HFF-Myc (cell line): ENCODE results near the gene PCYOX1L.

ENCODE experiments used
- DNase-seq: peaks from one replicate; pipeline ENCODE4 v3.0.0-alpha.2; 2011; ENCODE audit warnings: low read depth; ENCODE audit errors: extremely low read depth
- H3K4me3 ChIP-seq: replicated peaks from 2 replicates; pipeline ENCODE4 v1.5.1; 2011; ENCODE audit warnings: low read depth, mild to moderate bottlenecking, control low read depth, low read length
- TF ChIP-seq, protein P1 (sequence below): IDR thresholded peaks from 2 replicates; pipeline ENCODE4 v1.5.1; 2012; ENCODE audit warnings: mild to moderate bottlenecking, low read depth, low read length, control low read depth; ENCODE audit errors: missing control alignments

Gene PCYOX1L

DNA sequence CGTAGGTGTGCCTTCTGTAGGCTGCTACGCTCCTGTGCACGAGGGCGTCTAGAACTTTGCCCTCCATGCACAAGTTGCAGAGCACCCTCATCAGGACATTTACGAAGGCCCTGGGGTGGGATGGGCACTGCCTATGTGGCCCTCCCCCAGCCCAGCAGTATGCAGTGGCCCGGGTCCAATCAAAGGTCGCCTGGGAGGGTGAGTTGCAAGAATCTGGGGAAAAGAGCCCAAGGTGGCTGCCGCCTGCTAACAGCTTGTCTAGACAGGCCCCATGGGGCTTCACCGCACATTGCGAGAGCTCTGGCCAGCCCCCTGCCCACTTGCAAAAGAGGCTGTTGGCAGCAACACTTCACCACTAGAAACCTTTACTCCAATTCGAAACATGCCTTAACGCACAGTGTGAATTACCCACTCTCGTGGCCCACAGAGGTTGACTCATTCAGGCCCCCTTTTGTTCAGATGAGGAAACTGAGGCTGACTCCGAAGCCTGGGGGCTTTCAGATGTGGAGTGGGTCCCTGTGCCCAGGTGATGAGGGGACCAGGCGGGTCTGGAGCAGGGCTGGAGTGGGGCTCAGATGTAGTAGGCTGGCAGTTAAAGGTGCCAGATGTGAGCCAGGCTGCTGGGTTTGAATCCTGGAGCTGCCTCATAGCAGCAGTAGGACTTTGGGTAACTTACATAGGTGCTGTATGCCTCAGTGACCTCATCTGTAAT is 53.0 kb downstream of the PCYOX1L start:
- TF ChIP-seq, protein P1, sequence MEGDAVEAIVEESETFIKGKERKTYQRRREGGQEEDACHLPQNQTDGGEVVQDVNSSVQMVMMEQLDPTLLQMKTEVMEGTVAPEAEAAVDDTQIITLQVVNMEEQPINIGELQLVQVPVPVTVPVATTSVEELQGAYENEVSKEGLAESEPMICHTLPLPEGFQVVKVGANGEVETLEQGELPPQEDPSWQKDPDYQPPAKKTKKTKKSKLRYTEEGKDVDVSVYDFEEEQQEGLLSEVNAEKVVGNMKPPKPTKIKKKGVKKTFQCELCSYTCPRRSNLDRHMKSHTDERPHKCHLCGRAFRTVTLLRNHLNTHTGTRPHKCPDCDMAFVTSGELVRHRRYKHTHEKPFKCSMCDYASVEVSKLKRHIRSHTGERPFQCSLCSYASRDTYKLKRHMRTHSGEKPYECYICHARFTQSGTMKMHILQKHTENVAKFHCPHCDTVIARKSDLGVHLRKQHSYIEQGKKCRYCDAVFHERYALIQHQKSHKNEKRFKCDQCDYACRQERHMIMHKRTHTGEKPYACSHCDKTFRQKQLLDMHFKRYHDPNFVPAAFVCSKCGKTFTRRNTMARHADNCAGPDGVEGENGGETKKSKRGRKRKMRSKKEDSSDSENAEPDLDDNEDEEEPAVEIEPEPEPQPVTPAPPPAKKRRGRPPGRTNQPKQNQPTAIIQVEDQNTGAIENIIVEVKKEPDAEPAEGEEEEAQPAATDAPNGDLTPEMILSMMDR = no peak
- H3K4me3 ChIP-seq = peak overlapping the region; percentile 64; the same call in 1 of the 2 replicates
- no peak for DNase-seq

DNA sequence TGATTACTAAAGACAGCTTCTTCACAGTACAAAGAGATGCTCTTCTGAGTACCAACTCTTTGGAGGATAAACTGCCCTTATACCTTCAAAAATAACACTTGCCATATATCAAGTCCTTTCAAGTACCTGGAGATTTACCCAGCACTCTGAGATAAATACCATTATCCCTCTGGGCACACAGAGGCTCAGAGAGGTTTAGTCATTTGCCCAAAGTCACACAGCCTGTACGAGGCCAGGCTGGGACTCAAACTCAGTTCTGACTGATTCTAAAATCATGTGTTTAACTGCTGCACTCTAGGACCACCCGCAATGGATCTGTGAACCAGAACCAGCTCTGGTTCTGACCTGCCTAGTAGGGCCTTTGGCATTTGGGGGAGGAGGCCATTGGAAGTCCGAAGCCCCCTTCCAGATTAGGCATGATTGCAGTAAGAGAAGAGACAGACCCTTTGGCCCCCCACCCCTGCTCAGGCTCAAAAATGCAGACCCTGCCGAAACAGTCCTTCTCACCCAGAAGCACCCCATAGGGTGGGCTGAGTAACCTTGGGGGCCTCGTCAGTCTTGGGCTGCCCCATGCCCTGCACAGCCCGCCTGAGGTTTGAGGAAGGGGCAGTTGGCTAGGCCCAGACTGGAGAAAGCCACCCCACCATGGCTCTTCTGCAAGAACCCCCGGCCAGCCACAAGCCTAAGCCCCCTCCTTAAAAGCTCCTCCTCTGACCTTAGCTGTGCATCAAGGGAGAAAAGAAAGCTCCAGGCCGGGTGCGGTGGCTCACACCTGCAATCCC is 54.1 kb downstream of the PCYOX1L start:
- no peak for DNase-seq
- TF ChIP-seq, protein P1 = no peak
- no peak overlapping the region for H3K4me3 ChIP-seq

DNA sequence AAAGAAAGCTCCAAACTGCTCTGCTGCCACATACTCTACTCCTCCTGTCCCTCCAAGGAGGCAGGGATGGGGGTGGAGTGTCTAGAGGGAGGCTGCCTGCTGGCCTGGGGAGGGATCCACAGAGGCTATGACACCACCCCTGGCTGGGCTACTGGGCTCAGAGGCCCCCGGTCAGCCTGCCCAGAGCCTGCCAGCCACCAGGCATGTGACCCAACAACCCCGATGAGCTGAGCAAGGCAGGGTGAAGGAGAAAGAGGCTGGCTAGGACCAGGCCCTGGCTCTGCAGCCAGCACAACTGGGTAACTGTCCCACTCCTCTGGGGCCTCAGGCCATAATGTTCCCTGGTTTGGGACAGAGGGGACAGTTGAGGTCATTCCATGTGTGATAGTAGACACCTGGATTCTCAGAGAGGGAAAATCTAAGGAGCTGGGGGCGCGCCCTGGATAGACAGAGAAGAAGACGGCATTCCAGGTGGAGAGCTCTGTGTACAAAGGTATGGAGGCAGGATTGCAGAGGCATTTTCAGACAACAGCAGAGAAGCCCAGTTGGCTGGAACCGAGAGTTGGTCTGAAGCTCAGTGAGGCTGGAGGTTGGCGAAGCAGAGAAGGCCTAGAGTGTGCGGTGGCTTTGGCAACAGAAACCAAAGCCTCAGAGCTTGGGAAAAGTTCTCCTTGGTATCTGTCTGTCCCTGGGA is 55.1 kb downstream of the PCYOX1L start:
- no peak overlapping the region for H3K4me3 ChIP-seq
- TF ChIP-seq, protein P1 = no peak
- DNase-seq = no peak

DNA sequence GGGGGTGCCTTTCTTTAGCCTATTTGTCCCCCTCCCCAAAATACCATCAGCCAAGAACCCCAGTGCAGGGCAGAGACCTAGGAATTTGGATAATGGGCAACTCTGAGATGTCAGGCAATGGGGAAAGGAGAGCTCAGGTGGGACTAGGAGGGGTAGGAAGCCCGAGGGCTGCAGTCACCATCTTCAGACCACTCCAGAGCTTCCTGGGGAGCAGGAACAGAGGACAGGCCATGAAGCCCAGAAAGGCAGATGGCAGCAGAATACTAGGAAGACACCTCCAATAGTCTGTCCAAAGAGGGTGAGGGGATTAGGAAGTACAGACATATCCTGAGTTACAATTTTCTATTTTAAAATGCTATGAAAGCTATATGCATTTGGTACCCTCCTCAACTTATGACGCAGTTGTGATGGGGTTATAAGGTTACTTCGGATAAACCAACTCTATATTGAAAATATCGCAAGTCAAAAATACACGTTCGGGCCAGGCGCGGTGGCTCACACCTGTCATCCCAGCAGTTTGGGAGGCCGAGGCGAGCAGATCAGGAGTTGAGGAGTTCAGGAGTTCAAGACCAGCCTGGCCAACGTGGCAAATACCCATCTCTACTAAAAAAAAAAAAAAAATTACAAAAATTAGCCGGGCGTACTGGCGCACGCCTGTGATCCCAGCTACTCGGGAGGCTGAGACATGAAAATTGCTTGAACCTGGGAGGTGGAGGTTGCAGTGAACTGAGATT is 55.8 kb downstream of the PCYOX1L start:
- TF ChIP-seq, protein P1 = no peak
- H3K4me3 ChIP-seq = no peak overlapping the region
- DNase-seq = no peak

DNA sequence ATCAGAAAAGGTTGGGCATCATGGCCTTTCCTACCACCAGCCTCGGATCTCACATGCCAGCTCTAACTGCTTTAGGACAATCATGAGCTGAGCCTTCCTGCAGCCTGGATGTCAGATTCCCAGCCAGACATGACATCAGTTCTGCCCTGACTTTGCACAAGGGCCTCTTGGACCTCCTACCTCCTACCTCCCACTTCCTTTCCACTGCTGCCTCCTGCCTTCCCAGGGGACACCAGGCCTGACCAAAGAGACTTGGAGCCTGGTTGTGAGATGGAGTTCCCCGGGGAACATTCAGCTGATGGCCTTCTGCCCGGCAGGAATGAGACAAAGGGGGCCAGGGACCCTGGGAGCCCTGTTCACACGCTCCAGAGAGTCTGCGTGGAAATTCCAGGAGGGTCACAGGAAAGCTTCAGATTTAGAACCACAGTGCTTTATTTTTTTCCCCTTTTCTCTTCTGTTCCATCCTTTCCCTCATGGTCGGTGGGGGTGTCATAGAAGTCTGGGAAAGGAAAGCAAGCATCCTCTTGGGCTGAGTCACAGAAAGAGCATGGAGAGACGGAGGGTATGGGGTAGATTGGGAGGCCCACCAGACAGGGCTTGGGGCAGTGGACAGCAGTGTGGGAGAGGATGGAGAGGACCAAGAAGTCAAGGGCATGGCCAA is 56.7 kb downstream of the PCYOX1L start:
- no peak overlapping the region for H3K4me3 ChIP-seq
- TF ChIP-seq, protein P1 = no peak
- no peak for DNase-seq
